HepG2 (cell line): Measurements from ENCODE around the gene MEIOC. TPM values are rescaled to one million over a fixed set of nuclear protein-coding genes. Genes with fewer than 3 reads are reported as not detected.

Experiments
- HOXA5 ChIP-seq: sonication (generic); formaldehyde crosslinking; IDR thresholded peaks from 2 replicates; pipeline ENCODE4 v1.4.0; 2020; ENCODE audit warnings: missing genetic modification reagents
- MZF1 ChIP-seq: sonication (generic); formaldehyde crosslinking; IDR thresholded peaks from 2 replicates; pipeline ENCODE4 v1.8.1; 2023; ENCODE audit warnings: mild to moderate bottlenecking, missing genetic modification reagents, borderline replicate concordance
- NCOA5 ChIP-seq: sonication (generic); formaldehyde crosslinking; IDR thresholded peaks from 2 replicates; pipeline ENCODE4 v1.4.0; 2020; ENCODE audit warnings: missing genetic modification reagents
- RBM22 ChIP-seq: fragments of 200-400 bp; formaldehyde crosslinking; optimal IDR thresholded peaks from 2 replicates; pipeline ENCODE3; 2017; ENCODE audit warnings: mild to moderate bottlenecking, low read length, moderate library complexity
- SMYD3 ChIP-seq: sonication (generic); formaldehyde crosslinking; IDR thresholded peaks from 2 replicates; pipeline ENCODE4 v1.8.1; 2023; ENCODE audit warnings: mild to moderate bottlenecking, missing genetic modification reagents
- SUZ12 ChIP-seq: fragments of 150-350 bp; IDR thresholded peaks from 2 replicates; pipeline ENCODE4 v1.6.1; 2014; ENCODE audit warnings: low read depth, low read length
- TCF12 ChIP-seq, 2 experiments: fragments of 450-650 bp in 1 of 2; sonication (generic) in 1 of 2; formaldehyde crosslinking in 1 of 2; IDR thresholded peaks; 2 replicates each; pipeline versions ENCODE4 v1.6.1 to v1.8.0; 2017 to 2022; ENCODE audit warnings: antibody characterized with exemption in 1 of 2, mild to moderate bottlenecking in 1 of 2, missing genetic modification reagents in 1 of 2, moderate library complexity in 1 of 2
- YY1 ChIP-seq: IDR thresholded peaks from 2 replicates; pipeline ENCODE4 v1.6.1; 2011; ENCODE audit warnings: low read length, low read depth, moderate library complexity, mild to moderate bottlenecking; ENCODE audit not compliant: insufficient read depth, insufficient replicate concordance
- ZBTB40 ChIP-seq, 2 experiments: fragments of 450-650 bp in 1 of 2; sonication (generic) in 1 of 2; formaldehyde crosslinking in 1 of 2; IDR thresholded peaks; 2 replicates each; pipeline versions ENCODE4 v1.6.1 to v1.8.0; 2016 to 2022; ENCODE audit warnings: antibody characterized with exemption in 1 of 2, mild to moderate bottlenecking in 1 of 2, missing genetic modification reagents in 1 of 2
- ZFP36L1 ChIP-seq: sonication (generic); formaldehyde crosslinking; IDR thresholded peaks from 2 replicates; pipeline ENCODE4 v1.8.0; 2022; ENCODE audit warnings: mild to moderate bottlenecking, missing genetic modification reagents, moderate library complexity
- ZNF382 ChIP-seq: sonication (generic); formaldehyde crosslinking; IDR thresholded peaks from 2 replicates; pipeline ENCODE4 v1.5.0; 2020; ENCODE audit warnings: missing genetic modification reagents, mild to moderate bottlenecking, borderline replicate concordance
- ZNF552 ChIP-seq: sonication (generic); formaldehyde crosslinking; IDR thresholded peaks from 2 replicates; pipeline ENCODE4 v1.9.0; 2022; ENCODE audit warnings: missing genetic modification reagents, mild to moderate bottlenecking, borderline replicate concordance
- ZSCAN21 ChIP-seq: sonication (generic); formaldehyde crosslinking; IDR thresholded peaks from 2 replicates; pipeline ENCODE4 v1.8.0; 2022; ENCODE audit warnings: mild to moderate bottlenecking, missing genetic modification reagents, moderate library complexity, borderline replicate concordance
- polyA plus RNA-seq, 8 experiments: library from polyadenylated mRNA; depleted of rRNA in 3 of 8; stranded (reverse) in 7 of 8; unstranded in 1 of 8; fragments of >200 nt; fragmentation: Illumina TruSeq in 4 of 8; extraction: Trizol in 4 of 8; gene quantifications; 2 replicates each; pipeline versions ENCODE4 v1.2.1 to v1.2.3, GENCODE V29; 2011 to 2016; ENCODE audit warnings: low read depth in 4 of 8, missing spikeins in 1 of 8, mixed read lengths in 1 of 8; ENCODE audit not compliant: insufficient read depth in 1 of 8
- total RNA-seq, 5 experiments: library from RNA; depleted of rRNA; stranded (reverse); fragments of >200 nt; fragmentation: Illumina TruSeq; extraction: Trizol; gene quantifications; 2 replicates each; pipeline ENCODE4 v1.2.3, GENCODE V29; 2016; ENCODE audit warnings: low read depth in 1 of 5
- TF ChIP-seq, protein P1 (sequence below): sonication (generic); formaldehyde crosslinking; IDR thresholded peaks from 2 replicates; pipeline ENCODE4 v1.5.1; 2020; ENCODE audit warnings: mild to moderate bottlenecking, moderate library complexity, missing genetic modification reagents
- TF ChIP-seq, protein P2 (sequence below): IDR thresholded peaks from 2 replicates; pipeline ENCODE4 v1.6.1; 2016; ENCODE audit warnings: mild to moderate bottlenecking

The MEIOC gene
- total and polyA plus RNA-seq, 2 of the 13 experiments (the other 11 are each of a cell fraction or from before 2014, with no cell fraction given) = 0.04 to 0.15 TPM

DNA sequence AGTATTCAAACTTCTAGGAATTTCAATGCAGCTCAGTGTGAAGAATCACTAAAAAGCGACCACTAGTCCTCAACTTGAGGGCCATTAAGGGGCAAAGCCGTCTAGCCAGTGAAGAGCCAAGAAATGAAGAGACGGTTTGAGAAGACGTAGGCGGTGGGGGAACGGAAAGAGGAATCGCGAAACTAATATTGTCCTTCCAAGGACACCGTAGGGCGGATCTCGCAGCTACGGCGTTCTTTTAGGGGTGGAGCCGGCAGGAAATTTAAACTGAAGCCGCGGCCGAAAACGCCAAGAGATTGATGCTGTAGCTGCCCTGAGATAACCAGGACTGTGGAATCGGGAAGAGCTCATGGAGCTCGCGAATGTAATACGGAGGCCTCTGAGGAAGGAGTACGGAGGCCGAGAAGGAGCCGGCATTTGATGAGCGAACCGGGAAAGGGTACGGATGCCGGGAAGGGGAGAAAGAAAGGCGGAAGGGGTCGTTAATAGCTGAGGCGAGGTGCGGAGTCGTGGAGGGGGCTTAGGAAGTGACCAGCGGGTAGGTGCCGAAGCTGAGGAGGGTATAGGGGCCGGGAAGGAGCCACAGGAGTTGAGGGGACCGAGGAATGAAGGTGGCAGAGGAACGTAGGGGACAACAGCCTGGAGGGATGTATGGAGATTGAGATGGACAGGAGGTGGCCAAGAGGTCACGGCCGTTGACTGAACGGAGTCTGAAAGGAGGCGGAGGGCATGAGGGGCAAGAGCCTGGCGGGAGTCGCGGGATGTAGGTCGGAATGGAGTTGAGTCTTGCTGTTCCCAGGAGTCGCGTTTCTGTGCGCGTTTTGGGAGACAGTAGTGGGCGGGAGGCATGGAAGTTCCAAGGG is 52.4 kb downstream of the MEIOC start, which contains the start of gene DBF4B (continued):
- TF ChIP-seq ZBTB40 (IDR thresholded peaks at IDR 0.05) = no peak
- peak; percentile 42; the same call in 1 of the 2 replicates for TF ChIP-seq ZBTB40 (CRISPR knock-in tag; IDR thresholded peaks at IDR 0.05)
- TF ChIP-seq RBM22 = no peak
- no peak for TF ChIP-seq NCOA5
- TF ChIP-seq YY1 = peak; percentile 67
- TF ChIP-seq TCF12 (IDR thresholded peaks at IDR 0.05) = no peak
- TF ChIP-seq TCF12 (CRISPR knock-in tag; IDR thresholded peaks at IDR 0.05) = 0 out of 2 replicates have a peak, but pooled peaks have one; percentile 38
- no peak for TF ChIP-seq SUZ12
- peak; percentile 74; the same call in 1 of the 2 replicates for TF ChIP-seq ZFP36L1
- no peak for TF ChIP-seq ZNF382
- TF ChIP-seq, protein P1, sequence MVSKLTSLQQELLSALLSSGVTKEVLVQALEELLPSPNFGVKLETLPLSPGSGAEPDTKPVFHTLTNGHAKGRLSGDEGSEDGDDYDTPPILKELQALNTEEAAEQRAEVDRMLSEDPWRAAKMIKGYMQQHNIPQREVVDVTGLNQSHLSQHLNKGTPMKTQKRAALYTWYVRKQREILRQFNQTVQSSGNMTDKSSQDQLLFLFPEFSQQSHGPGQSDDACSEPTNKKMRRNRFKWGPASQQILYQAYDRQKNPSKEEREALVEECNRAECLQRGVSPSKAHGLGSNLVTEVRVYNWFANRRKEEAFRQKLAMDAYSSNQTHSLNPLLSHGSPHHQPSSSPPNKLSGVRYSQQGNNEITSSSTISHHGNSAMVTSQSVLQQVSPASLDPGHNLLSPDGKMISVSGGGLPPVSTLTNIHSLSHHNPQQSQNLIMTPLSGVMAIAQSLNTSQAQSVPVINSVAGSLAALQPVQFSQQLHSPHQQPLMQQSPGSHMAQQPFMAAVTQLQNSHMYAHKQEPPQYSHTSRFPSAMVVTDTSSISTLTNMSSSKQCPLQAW (CRISPR knock-in tag) = peak; percentile 96
- peak; percentile 92; the same call in 1 of the 2 replicates for TF ChIP-seq ZSCAN21 (CRISPR knock-in tag)
- no peak; the same call in 1 of the 2 replicates for TF ChIP-seq ZNF552 (CRISPR knock-in tag)
- TF ChIP-seq, protein P2, sequence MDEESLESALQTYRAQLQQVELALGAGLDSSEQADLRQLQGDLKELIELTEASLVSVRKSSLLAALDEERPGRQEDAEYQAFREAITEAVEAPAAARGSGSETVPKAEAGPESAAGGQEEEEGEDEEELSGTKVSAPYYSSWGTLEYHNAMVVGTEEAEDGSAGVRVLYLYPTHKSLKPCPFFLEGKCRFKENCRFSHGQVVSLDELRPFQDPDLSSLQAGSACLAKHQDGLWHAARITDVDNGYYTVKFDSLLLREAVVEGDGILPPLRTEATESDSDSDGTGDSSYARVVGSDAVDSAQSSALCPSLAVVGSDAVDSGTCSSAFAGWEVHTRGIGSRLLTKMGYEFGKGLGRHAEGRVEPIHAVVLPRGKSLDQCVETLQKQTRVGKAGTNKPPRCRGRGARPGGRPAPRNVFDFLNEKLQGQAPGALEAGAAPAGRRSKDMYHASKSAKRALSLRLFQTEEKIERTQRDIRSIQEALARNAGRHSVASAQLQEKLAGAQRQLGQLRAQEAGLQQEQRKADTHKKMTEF (CRISPR knock-in tag) = peak; percentile 87
- no peak for TF ChIP-seq HOXA5
- TF ChIP-seq SMYD3 (CRISPR knock-in tag) = 0 out of 2 replicates have a peak, but pooled peaks have one; percentile 62
- TF ChIP-seq MZF1 = no peak
